DND-41 (cell line): ENCODE measurements around the gene APC2.

Experiments used
- ATAC-seq: fragments of 200-7000 bp; cut with Tn5 transposase; 3 replicates; pipeline ENCODE4 v1.9.1; 2021; ENCODE audit warnings: low read depth; ENCODE audit not compliant: insufficient read depth
- DNase-seq: peaks from one replicate; pipeline ENCODE4 v3.0.0-alpha.2; 2020
- H2AFZ ChIP-seq: 2 replicates; pipeline ENCODE4 v1.6.0; 2012; ENCODE audit warnings: low read depth, low read length
- H3K27ac ChIP-seq: 2 replicates; pipeline ENCODE4 v1.5.1; 2012; ENCODE audit warnings: low read length, inconsistent platforms
- H3K27me3 ChIP-seq: fragments of 200-600 bp; sonication (generic); 2 replicates; pipeline ENCODE4 v1.6.0; 2012; ENCODE audit warnings: low read length, mild to moderate bottlenecking, inconsistent platforms; ENCODE audit not compliant: insufficient read depth, poor library complexity
- H3K36me3 ChIP-seq: 2 replicates; pipeline ENCODE4 v1.5.1; 2012; ENCODE audit warnings: low read length, inconsistent platforms; ENCODE audit not compliant: insufficient read depth
- H3K4me1 ChIP-seq: 2 replicates; pipeline ENCODE4 v1.5.1; 2012; ENCODE audit warnings: mild to moderate bottlenecking, low read length; ENCODE audit not compliant: insufficient read depth
- H3K4me2 ChIP-seq: 2 replicates; pipeline ENCODE4 v1.6.0; 2012; ENCODE audit warnings: mild to moderate bottlenecking, moderate library complexity, low read length, inconsistent platforms; ENCODE audit not compliant: insufficient read depth
- H3K4me3 ChIP-seq, 2 experiments: fragments of 200-600 bp in 1 of 2; shearing (Covaris generic) in 1 of 2; 2 replicates each; pipeline ENCODE4 v1.5.1; 2012 to 2016; ENCODE audit warnings: inconsistent platforms in 2 of 2, low read length in 2 of 2, mild to moderate bottlenecking in 2 of 2, low read depth in 1 of 2, moderate library complexity in 1 of 2
- H3K79me2 ChIP-seq: 2 replicates; pipeline ENCODE4 v1.6.0; 2012; ENCODE audit warnings: low read length, inconsistent platforms; ENCODE audit not compliant: insufficient read depth
- H3K9ac ChIP-seq: 2 replicates; pipeline ENCODE4 v1.6.0; 2012; ENCODE audit warnings: low read depth, mild to moderate bottlenecking, inconsistent platforms, low read length, moderate library complexity
- H3K9me3 ChIP-seq: 2 replicates; pipeline ENCODE4 v1.5.1; 2012; ENCODE audit warnings: low read length, moderate library complexity, mild to moderate bottlenecking, inconsistent platforms; ENCODE audit not compliant: insufficient read depth, severe bottlenecking
- H4K20me1 ChIP-seq: 2 replicates; pipeline ENCODE4 v1.6.0; 2012; ENCODE audit warnings: low read length; ENCODE audit not compliant: insufficient read depth
- EZH2 ChIP-seq: IDR thresholded peaks from 3 replicates; pipeline ENCODE4 v1.6.1; 2012; ENCODE audit warnings: borderline replicate concordance, low read depth, mild to moderate bottlenecking, moderate library complexity, low read length, inconsistent platforms; ENCODE audit not compliant: severe bottlenecking
- TF ChIP-seq, protein P1 (sequence below): IDR thresholded peaks from 2 replicates; pipeline ENCODE4 v1.5.1; 2012; ENCODE audit warnings: borderline replicate concordance, low read length, moderate library complexity, mild to moderate bottlenecking; ENCODE audit not compliant: poor library complexity, severe bottlenecking; ENCODE audit errors: extremely low read depth

APC2 gene

DNA sequence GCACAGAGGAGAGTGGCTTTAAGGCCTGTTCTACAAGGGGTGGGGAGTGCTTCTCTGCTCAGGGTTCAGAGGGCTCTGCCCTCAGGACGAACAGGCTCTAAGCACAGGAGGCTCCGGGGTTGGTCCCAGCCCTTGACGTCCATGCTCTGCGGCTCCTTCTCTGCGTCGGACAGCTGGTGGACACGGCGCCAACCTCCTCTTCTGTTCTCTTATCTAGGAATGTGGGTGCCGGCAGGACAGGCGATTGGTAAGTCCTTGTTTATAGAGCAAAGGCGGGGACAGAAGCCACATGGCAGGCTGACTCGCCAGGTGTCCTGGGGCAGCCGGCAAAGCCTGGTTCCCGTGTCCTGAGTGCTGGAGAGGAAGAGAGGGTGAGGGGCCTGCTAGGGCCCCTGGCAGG is 20.2 kb upstream of the APC2 start:
- no peak overlapping the region for H3K4me2 ChIP-seq
- ATAC-seq = 0 out of 3 replicates have a peak, but pooled peaks have one; percentile 4
- H3K36me3 ChIP-seq = peaks cover 95% of the 10 kb centered on the region

GRCh38 chr19:1430246-1430645 is 19.7 kb upstream of the APC2 start:
- Histone ChIP-seq H3K36me3 (peaks cover 93% of the 10 kb centered on the region), H3K79me2 (peaks cover 46% of the 10 kb centered on the region), H3K9me3 (no peaks in the 10 kb centered on the region), H4K20me1 (peaks cover 79% of the 10 kb centered on the region), H2AFZ (no peak overlapping the region), H3K4me1 (no peaks in the 10 kb centered on the region), H3K4me3 (no peak overlapping the region), H3K4me2 (no peak overlapping the region), H3K27me3 (no peaks in the 10 kb centered on the region), H3K9ac (no peak overlapping the region), H3K27ac (no peak overlapping the region)
- ATAC-seq = no peak
- DNase-seq = no peak
- TF ChIP-seq, protein P1, sequence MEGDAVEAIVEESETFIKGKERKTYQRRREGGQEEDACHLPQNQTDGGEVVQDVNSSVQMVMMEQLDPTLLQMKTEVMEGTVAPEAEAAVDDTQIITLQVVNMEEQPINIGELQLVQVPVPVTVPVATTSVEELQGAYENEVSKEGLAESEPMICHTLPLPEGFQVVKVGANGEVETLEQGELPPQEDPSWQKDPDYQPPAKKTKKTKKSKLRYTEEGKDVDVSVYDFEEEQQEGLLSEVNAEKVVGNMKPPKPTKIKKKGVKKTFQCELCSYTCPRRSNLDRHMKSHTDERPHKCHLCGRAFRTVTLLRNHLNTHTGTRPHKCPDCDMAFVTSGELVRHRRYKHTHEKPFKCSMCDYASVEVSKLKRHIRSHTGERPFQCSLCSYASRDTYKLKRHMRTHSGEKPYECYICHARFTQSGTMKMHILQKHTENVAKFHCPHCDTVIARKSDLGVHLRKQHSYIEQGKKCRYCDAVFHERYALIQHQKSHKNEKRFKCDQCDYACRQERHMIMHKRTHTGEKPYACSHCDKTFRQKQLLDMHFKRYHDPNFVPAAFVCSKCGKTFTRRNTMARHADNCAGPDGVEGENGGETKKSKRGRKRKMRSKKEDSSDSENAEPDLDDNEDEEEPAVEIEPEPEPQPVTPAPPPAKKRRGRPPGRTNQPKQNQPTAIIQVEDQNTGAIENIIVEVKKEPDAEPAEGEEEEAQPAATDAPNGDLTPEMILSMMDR = no peak
- no peak for TF ChIP-seq EZH2

More for the DNA sequence above, 20.2 kb upstream of the APC2 start:
- no peak overlapping the region for H3K4me3 ChIP-seq
- H3K27me3 ChIP-seq = no peaks in the 10 kb centered on the region
- H4K20me1 ChIP-seq = peaks cover 84% of the 10 kb centered on the region
- H2AFZ ChIP-seq = no peak overlapping the region
- no peak overlapping the region for H3K9ac ChIP-seq
- peaks cover 51% of the 10 kb centered on the region for H3K79me2 ChIP-seq
- H3K27ac ChIP-seq = no peak overlapping the region
- no peak for DNase-seq
- no peaks in the 10 kb centered on the region for H3K4me1 ChIP-seq
- no peaks in the 10 kb centered on the region for H3K9me3 ChIP-seq
- no peak for TF ChIP-seq EZH2
- TF ChIP-seq, protein P1 = no peak

DNA sequence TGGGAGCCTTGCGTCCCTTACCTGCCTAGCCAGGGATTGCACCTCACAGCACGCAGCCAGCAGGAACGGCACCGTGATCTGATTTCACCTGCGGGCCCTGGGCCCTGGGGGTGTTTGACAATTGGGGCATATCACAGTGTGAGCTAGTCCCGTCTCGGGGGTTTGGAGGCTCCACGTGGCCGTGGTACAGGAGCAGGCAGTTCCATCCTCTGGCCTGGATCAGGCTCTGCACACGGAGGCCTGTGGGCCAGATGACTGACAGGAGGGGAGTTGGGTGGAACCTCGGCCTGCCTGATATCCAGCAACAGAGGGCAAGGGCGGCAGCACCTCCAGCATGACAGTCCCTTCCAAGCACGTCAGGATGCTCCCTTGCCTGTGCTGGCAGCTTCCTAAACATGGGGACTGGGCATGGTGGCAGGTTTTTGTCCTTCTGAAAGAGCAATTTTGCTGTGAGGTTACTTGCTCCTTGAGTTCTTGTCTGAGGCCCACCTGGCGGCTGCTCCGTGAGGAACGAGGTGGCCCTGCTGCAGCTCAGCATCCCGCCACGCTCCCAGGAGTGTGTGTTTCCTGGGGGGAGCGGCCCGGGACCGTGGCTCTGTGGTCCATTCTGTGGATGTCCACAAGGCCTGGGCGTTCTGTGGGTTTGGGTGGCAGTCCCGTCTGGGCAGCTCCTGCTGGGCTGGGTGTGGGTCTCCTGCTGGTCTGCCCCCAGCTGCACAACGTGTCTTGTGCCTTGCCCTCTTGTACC is 18.0 kb upstream of the APC2 start:
- Histone ChIP-seq H3K4me1 (no peaks in the 10 kb centered on the region), H3K27ac (no peak overlapping the region), H3K79me2 (peaks cover 30% of the 10 kb centered on the region), H3K4me3 (no peak overlapping the region), H3K27me3 (no peaks in the 10 kb centered on the region), H3K9me3 (no peaks in the 10 kb centered on the region), H4K20me1 (peaks cover 69% of the 10 kb centered on the region), H2AFZ (no peak overlapping the region), H3K4me2 (no peak overlapping the region), H3K36me3 (peaks cover 80% of the 10 kb centered on the region), H3K9ac (no peak overlapping the region)
- ATAC-seq = no peak
- TF ChIP-seq, protein P1 = no peak
- TF ChIP-seq EZH2 = no peak
- no peak for DNase-seq
